Mesodermal cell (in vitro differentiated cells): Measurements from ENCODE around the gene POT1.

ENCODE experiments used
- H3K27ac ChIP-seq: 2 replicates; pipeline ENCODE4 v1.7.0; 2013; ENCODE audit warnings: mild to moderate bottlenecking, low read depth, low read length, moderate library complexity; ENCODE audit not compliant: severe bottlenecking
- H3K36me3 ChIP-seq: 2 replicates; pipeline ENCODE4 v1.7.1; 2013; ENCODE audit warnings: mild to moderate bottlenecking, low read length, moderate library complexity; ENCODE audit not compliant: control insufficient read depth, insufficient read depth
- H3K4me1 ChIP-seq: one replicate; pipeline ENCODE4 v1.7.1; 2013; ENCODE audit warnings: mild to moderate bottlenecking, low read length; ENCODE audit not compliant: insufficient read depth, control insufficient read depth, poor library complexity, severe bottlenecking
- H3K4me3 ChIP-seq: 2 replicates; pipeline ENCODE4 v1.7.0; 2013; ENCODE audit warnings: low read length, control low read depth, mild to moderate bottlenecking; ENCODE audit not compliant: insufficient read depth, poor library complexity, severe bottlenecking; ENCODE audit errors: extremely low read depth
- H3K9me3 ChIP-seq: 2 replicates; pipeline ENCODE4 v1.7.1; 2013; ENCODE audit warnings: mild to moderate bottlenecking, low read length, moderate library complexity; ENCODE audit not compliant: control insufficient read depth
- WGBS, 2 experiments: methylation state at CpG; one replicate each; pipeline ENCODE4 v1.1.5; 2013; ENCODE audit warnings: missing lambda C conversion rate in 2 of 2; ENCODE audit not compliant: insufficient coverage in 2 of 2; 5-methylcytosine and 5-hydroxymethylcytosine counted together

Gene POT1

DNA sequence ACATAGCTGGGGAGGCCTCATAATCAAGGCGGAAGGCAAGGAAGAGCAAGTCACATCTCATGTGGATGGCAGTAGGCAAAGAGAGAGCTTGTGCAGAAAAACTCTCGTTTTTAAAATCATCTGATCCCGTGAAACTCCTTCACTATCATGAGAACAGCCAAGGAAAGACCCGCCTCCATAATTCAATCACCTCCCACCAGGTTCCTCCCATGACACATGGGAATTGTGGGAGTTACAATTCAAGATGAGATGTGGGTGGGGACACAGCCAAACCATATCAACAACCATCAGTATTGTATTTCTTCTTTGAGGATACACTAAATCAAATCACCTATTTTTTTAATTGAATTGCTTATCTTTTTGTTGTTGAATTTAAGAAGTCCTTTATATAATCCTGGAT, 16.7 kb downstream of the POT1 start:
- 100% methylated on average over 1 of the region's 4 CpGs; no CpG with 5 or more reads in 1 of the 2 experiments for WGBS, 2 experiments
- Histone ChIP-seq H3K4me3 (no peak overlapping the region), H3K27ac (no peak overlapping the region), H3K36me3 (no peaks in the 10 kb centered on the region), H3K9me3 (no peaks in the 10 kb centered on the region), H3K4me1 (no peaks in the 10 kb centered on the region)

GRCh38 chr7:124909808-124910207, 19.8 kb downstream of the POT1 start:
- Histone ChIP-seq H3K36me3 (no peaks in the 10 kb centered on the region), H3K27ac (no peak overlapping the region), H3K9me3 (no peaks in the 10 kb centered on the region), H3K4me3 (no peak overlapping the region), H3K4me1 (no peaks in the 10 kb centered on the region)
- no CpG with 5 or more reads among the region's 1 CpG for WGBS, 2 experiments

- no peaks in the 10 kb centered on the region for H3K9me3 ChIP-seq
- H3K4me1 ChIP-seq, result no peaks in the 10 kb centered on the region
- H3K27ac ChIP-seq, result no peak overlapping the region
- H3K36me3 ChIP-seq, result no peaks in the 10 kb centered on the region
- no peak overlapping the region for H3K4me3 ChIP-seq
Observed at GRCh38 chr7:124908259-124908658, 21.4 kb downstream of the POT1 start.

DNA sequence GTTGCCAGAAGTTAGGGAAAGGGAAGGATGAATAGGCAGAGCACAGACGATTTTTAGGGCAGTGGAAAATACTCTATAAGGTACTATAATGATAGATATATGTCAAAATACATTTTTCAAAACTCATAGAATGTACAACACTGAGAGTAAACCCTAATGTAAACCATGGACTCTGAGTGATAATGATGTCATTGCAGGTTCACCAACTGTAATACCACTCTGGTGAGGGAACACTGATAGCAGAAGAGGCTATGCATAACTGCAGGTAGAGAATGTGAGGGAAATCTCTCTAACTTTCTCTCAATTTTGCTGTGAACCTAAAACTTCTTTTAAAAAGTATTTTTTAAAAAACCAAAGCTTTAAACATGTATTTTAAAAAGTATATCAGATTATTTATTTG, 22.1 kb downstream of the POT1 start:
- Histone ChIP-seq H3K9me3 (no peaks in the 10 kb centered on the region), H3K4me1 (no peaks in the 10 kb centered on the region), H3K27ac (no peak overlapping the region), H3K4me3 (no peak overlapping the region), H3K36me3 (no peaks in the 10 kb centered on the region)
- WGBS, 2 experiments, result no CpG with 5 or more reads among the region's 1 CpG

- Histone ChIP-seq H3K9me3 (peaks cover 7% of the 10 kb centered on the region), H3K4me3 (no peak overlapping the region), H3K4me1 (no peaks in the 10 kb centered on the region), H3K27ac (no peak overlapping the region), H3K36me3 (peaks cover 8% of the 10 kb centered on the region)
- WGBS, 2 experiments, result no CpG with 5 or more reads among the region's 1 CpG
Observed at GRCh38 chr7:124898531-124898930, 31.1 kb downstream of the POT1 start.

- Histone ChIP-seq H3K27ac (no peak overlapping the region), H3K9me3 (peaks cover 5% of the 10 kb centered on the region)
- WGBS, 2 experiments, result no CpG with 5 or more reads among the region's 3 CpGs
Observed at GRCh38 chr7:124896001-124896400, 33.6 kb downstream of the POT1 start.

GRCh38 chr7:124893140-124893827, 36.3 kb downstream of the POT1 start:
- Histone ChIP-seq H3K4me1 (no peaks in the 10 kb centered on the region), H3K9me3 (no peaks in the 10 kb centered on the region), H3K27ac (no peak overlapping the region), H3K36me3 (peaks cover 20% of the 10 kb centered on the region), H3K4me3 (no peak overlapping the region)
- 88 to 100% methylated on average over 1 of the region's 1 CpG for WGBS, 2 experiments

More at GRCh38 chr7:124896001-124896400, 33.6 kb downstream of the POT1 start:
- Histone ChIP-seq H3K4me1 (no peaks in the 10 kb centered on the region), H3K4me3 (no peak overlapping the region), H3K36me3 (peaks cover 11% of the 10 kb centered on the region)

- WGBS, 2 experiments, result 100% methylated on average over 2 of the region's 3 CpGs; no CpG with 5 or more reads in 1 of the 2 experiments
- no peak overlapping the region for H3K27ac ChIP-seq
- peaks cover 20% of the 10 kb centered on the region for H3K36me3 ChIP-seq
- H3K9me3 ChIP-seq, result no peaks in the 10 kb centered on the region
- H3K4me3 ChIP-seq, result no peak overlapping the region
- no peaks in the 10 kb centered on the region for H3K4me1 ChIP-seq
Observed at GRCh38 chr7:124887247-124887646, 42.4 kb downstream of the POT1 start.

- H3K27ac ChIP-seq, result no peak overlapping the region
- no peak overlapping the region for H3K4me3 ChIP-seq
- no peaks in the 10 kb centered on the region for H3K36me3 ChIP-seq
- no CpG with 5 or more reads among the region's 1 CpG for WGBS, 2 experiments
- H3K4me1 ChIP-seq, result no peaks in the 10 kb centered on the region
- no peaks in the 10 kb centered on the region for H3K9me3 ChIP-seq
Observed at GRCh38 chr7:124881981-124882380, 47.6 kb downstream of the POT1 start.

GRCh38 chr7:124879771-124880170, 49.9 kb downstream of the POT1 start:
- H3K4me1 ChIP-seq, result no peaks in the 10 kb centered on the region
- no peak overlapping the region for H3K27ac ChIP-seq
- no peak overlapping the region for H3K4me3 ChIP-seq
- no peaks in the 10 kb centered on the region for H3K9me3 ChIP-seq
- no peaks in the 10 kb centered on the region for H3K36me3 ChIP-seq
- WGBS, 2 experiments, result no CpG with 5 or more reads among the region's 1 CpG

DNA sequence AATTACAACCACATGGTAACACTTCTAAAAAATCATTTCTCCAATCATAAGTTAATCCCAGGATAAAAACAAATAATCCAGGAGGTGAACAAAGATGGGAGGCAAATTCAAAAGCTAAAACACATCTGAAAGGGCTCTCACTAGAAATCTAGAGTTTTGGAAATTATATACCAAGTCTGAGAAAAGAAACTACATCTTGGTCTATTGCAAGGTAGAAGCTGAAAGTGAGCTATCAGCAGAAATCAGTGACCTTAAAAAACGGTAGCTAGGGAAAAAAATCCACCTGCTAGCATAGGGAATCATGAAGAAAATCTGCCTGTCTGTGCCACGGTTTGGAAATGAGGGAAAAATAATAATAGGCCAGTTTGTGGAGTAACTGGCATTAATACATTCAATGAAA, 50.5 kb downstream of the POT1 start:
- H3K4me1 ChIP-seq, result no peaks in the 10 kb centered on the region
- no peaks in the 10 kb centered on the region for H3K36me3 ChIP-seq
- H3K9me3 ChIP-seq, result no peaks in the 10 kb centered on the region
- 74 to 100% methylated on average over 1 to 2 of the region's 2 CpGs for WGBS, 2 experiments
- H3K4me3 ChIP-seq, result no peak overlapping the region
- no peak overlapping the region for H3K27ac ChIP-seq
